Peyer's patch (tissue), 4 donors: ENCODE results near the gene GNAL.

ENCODE experiments used
- POLR2A ChIP-seq, 2 donors: fragments of 450-650 bp; IDR thresholded peaks; one replicate each; pipeline ENCODE4 v1.5.1; 2017; ENCODE audit warnings: antibody characterized with exemption in 2 of 2, mild to moderate bottlenecking in 2 of 2, moderate library complexity in 2 of 2
- TF ChIP-seq, protein P1 (sequence below), 6 experiments: fragments of 450-650 bp in 4 of 6; fragments of 200-600 bp in 2 of 6; sonication (generic) in 1 of 6; IDR thresholded peaks; one replicate each; pipeline ENCODE4 v1.5.1; 2017 to 2019; ENCODE audit warnings: antibody characterized with exemption in 6 of 6, mild to moderate bottlenecking in 3 of 6, moderate library complexity in 1 of 6

DNA sequence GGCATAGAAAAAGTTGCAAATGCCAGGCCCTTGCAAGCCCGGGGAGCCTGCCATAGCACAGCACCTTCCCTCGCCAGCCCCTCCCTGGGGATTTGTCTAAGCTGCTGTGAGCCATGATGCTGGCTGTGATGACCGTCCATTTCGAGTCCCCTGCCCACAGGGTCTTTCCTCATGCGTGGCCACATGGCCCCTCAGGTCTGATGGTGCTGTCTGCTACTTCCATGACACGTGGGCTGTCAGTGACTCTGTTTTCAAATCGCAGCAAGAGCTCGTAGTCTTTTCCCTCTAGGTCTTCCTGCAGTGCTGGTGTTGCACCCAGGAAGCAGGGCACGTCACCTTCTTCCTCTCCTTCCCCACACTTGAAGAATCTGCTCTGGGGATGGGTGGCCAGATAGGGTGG lies 15.5 kb upstream of the GNAL start:
- no peak for TF ChIP-seq POLR2A (IDR thresholded peaks at IDR 0.05)
- TF ChIP-seq, protein P1, sequence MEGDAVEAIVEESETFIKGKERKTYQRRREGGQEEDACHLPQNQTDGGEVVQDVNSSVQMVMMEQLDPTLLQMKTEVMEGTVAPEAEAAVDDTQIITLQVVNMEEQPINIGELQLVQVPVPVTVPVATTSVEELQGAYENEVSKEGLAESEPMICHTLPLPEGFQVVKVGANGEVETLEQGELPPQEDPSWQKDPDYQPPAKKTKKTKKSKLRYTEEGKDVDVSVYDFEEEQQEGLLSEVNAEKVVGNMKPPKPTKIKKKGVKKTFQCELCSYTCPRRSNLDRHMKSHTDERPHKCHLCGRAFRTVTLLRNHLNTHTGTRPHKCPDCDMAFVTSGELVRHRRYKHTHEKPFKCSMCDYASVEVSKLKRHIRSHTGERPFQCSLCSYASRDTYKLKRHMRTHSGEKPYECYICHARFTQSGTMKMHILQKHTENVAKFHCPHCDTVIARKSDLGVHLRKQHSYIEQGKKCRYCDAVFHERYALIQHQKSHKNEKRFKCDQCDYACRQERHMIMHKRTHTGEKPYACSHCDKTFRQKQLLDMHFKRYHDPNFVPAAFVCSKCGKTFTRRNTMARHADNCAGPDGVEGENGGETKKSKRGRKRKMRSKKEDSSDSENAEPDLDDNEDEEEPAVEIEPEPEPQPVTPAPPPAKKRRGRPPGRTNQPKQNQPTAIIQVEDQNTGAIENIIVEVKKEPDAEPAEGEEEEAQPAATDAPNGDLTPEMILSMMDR (IDR thresholded peaks at IDR 0.05): no peak
